HG03354 (cell line): Measurements from ENCODE around the gene TRIM77.
"Not testable (repeated sequence)": the region's sequence is repeated elsewhere in the genome, so short reads cannot be mapped to it uniquely, and the experiment has no call there.

Source experiments
- ATAC-seq: cut with Tn5 transposase; IDR thresholded peaks from one replicate; pipeline ENCODE4 v1.9.1; 2021; ENCODE audit warnings: mild to moderate bottlenecking; ENCODE audit not compliant: unreplicated experiment, poor library complexity, severe bottlenecking

TRIM77 gene

DNA sequence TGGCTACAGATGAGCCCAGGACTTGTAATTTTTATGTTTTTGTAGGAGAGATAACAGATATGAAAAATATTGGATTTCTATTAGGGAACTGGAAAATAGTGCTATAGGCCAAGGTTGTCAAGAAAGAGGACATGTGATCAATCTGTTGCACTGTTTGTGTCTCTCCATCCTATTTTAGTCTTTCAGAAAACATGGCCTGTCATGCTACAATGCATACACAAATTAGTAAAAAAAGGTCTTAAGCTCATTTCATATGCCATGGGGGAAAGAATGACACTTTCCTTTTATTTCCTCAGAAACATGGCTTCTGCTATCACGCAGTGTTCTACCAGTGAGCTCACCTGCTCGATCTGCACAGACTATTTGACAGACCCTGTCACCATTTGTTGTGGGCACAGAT, at the start of gene TRIM77:
TRIM77 (plus strand) TSS at position 301 of the 400 bp plus-strand sequence; CDS start at position 301, 0 bp downstream.
- ATAC-seq: not testable (repeated sequence)

- no peak for ATAC-seq
These were observed 43.1 kb upstream of the TRIM77 start for GRCh38 chr11:89667001-89667400.

DNA sequence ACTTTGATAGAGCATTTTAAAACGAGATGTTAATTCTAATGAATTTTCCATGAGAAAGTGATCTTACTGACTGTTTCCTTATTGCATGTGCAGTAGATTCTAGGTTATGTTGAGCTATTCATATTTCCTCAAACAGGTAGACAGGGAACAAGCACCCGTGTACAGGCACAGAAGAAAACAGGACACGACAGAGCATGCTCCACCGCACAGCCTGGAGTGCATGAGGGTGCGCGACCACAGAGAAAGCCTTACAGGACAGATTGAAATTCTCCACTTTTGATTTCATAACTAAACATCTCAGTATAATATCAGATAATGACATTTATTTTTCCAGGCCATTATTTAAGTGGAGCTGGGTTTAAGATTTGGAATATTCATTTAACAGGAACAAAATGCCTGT, 41.9 kb upstream of the TRIM77 start:
- ATAC-seq: not testable (repeated sequence)

DNA sequence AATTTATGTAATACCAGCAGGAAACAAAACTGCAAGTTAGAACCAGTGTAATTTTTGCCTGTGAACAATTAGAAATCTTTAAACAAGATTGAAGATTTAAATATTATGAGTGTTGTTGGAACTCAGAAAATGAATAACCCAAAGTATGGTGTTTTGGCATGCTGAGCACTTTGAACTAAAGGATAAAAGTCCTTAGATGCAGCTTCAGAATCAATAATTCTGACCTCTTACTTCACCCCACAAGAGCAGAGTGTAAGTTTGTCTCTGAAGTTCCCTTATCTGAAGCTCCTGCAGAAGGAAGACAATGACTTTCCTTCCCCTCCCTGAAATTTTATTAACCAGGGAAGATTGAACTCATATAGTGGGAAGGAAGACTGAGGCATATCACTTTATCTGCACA, 40.5 kb upstream of the TRIM77 start:
- not testable (repeated sequence) for ATAC-seq

GRCh38 chr11:89669993-89670669, 40.0 kb upstream of the TRIM77 start:
- not testable (repeated sequence) for ATAC-seq

DNA sequence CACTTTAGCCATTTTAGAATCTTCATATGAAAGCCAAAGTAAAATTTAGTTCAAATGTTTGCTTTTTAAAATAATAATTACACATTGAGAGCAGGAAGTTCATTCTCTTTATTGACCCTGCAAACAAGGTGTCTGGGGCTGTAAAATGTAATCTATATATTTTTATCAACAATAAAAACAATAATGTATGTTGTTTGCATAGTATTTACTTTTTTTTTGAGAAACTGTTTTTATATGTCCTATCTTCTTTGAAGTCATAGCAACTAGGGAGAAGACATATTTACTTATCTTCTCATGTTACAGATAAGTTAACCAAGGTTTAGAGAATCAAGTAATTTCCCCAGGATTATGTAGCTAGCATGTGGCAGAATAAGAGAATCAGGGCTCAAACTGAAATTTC, 37.6 kb upstream of the TRIM77 start:
- not testable (repeated sequence) for ATAC-seq

DNA sequence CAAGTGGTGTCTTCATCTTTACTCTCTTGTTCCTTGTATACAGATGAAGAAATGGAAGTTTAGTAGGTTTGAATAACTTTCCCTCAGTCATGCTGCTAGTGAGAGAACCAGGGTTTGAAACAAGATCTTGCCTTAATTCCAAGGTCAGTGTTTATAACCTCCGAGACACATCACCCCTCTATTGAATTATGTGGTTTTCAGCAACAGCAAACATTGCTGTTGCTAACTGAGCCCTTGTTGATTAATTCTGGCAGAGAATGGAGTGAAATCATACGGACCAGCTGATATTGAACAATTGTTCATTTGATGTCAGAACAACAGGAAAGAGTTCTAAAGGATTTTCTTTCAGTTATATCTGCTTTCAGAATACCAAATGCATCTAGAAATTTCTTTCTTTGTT, 36.7 kb upstream of the TRIM77 start:
- ATAC-seq: not testable (repeated sequence)

DNA sequence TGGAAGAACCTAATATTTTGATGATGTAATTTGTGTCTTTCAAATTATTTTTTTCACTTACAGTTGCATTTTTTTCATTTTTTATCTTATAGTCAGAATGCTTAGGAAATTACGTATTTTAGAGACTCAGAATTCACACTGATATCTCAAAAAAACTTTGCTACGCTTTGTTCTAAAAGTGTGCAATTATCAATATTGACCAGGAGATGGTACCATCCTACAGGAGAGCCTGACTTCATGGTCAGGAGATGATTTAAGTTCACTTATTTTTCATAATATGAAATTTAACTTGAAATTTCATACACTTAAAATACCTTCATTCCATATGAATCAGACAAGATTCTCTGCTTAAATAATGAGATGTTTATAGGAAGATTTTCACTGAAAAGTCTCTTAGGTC, 34.7 kb upstream of the TRIM77 start:
- peak; percentile 42 for ATAC-seq

DNA sequence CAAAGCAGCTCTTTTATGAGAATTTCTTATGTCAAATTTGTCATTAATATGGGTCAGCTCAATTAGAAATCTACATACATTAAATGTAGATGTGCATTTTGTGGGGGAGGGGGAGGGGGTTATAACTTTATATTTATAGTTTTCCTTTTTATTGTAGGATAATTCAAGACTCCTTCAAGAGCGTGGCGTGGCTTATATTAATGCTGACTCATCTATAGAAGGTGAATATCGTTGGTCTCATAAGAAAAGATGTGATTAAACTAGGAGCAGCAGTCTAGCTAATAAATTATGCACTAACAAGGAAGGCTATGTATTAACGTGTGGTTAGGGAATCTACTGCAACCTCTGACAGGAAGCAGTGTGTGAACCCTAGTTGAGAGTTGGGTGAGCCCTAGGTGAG, 34.2 kb upstream of the TRIM77 start:
- not testable (repeated sequence) for ATAC-seq

DNA sequence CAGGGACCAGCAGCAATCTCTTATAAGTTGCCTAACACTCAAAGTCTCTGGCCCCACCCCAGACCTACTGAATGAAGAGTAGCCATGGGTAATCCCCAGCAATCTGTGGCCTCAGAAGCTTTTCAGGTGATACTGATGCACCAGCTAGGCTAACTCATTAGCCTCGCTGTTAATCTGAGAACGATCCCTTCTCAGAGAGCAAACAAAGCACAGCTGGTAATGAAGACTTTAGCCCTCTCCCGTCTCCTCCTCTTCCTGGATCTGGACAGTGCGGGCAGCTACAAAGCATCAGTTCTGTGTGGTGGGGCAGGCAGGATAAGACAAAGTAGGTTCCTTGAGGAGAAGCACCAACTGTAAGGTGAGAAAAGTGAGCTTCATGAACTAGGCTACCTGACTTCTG, 3.0 kb upstream of the TRIM77 start:
- ATAC-seq: not testable (repeated sequence)

DNA sequence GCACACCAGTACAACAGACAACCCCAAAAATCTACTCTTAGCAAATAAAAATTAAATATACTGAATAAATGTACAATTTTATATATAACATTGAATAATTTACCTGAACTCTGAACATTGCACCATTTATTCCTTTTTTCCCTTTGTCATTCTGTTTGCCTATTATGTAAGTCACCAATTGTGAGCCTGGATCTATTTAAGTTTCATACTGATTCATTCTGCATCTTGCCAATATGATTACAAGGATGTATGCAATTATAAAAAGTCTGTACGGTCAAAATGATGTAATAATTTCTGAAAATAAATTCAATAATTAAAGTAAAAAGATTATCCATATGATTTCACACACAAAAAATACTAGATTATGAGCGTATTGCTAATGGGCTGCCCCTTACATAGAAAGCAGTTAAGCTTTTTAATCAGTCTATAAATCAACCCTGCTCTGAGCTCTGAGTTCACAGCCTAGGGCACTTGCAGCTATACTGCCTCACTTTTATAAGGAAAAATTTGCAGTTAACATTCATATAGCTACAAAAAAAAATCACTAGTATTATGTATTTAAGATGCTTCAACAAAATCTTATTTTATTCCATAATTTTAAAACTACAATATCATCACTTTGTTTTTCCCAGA, 14.9 kb downstream of the TRIM77 start:
- not testable (repeated sequence) for ATAC-seq

- ATAC-seq: not testable (repeated sequence)
These were observed 20.1 kb downstream of the TRIM77 start for GRCh38 chr11:89730215-89730614.

DNA sequence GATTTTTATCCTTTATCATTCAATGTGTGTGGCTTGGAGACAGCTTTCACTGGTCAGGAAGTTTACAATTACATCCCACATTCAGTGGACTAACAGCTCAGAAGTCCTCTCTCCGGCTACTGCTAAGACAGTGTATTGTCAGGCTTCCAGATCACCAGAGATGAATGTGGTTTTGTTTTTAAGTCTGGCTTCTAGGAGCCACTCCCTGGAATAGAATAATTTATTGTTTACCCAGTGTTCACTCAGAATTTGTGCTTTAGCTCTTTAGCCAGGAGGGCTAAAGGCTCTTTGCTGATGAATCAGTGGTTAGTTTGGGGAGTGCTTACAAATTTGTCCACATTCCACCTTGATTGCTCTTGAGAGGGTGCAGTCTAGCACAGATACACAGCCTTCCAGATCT, 26.5 kb downstream of the TRIM77 start:
- ATAC-seq: no peak

DNA sequence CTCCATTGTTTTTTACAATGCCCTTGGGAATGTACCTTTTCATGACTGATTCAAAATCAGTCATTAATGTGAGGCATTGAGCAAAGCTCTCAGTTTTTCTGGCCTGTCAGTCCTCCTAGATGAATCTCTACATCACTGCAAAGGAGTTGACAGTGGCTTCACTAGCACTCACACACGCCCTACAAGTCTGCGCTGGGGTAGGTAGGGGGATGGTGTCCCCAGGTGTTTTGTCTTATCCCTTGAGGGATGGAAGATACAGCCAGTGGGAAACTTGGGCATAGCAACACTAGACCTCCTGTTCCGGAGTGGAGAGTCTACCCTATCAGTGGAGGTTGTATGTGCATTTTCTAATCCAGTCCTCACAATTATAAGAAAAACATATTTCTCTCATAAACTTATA, 27.0 kb downstream of the TRIM77 start:
- ATAC-seq: no peak

- not testable (repeated sequence) for ATAC-seq
These were observed 31.3 kb downstream of the TRIM77 start for GRCh38 chr11:89741406-89741805.

GRCh38 chr11:89744158-89744557, 34.1 kb downstream of the TRIM77 start:
- ATAC-seq: not testable (repeated sequence)

DNA sequence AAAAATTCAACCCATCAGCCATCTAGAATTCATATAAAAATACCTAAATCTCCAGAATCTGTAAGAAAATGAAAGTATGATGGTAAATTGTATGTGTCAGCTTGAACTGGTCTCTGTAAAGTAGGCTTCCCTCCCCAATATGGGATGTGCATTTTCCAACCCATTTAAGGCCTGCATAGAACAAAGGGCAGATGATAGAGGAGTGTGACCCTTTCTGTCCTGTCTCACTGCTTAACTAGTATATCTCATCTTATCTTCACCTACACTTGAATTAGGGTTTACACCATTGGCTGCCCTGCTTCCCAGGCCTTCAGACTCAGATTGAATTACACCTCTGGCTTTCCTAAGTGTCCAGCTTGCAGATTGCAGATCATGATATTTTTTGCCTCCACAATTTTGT, 40.7 kb downstream of the TRIM77 start:
- ATAC-seq: not testable (repeated sequence)
